HG03108 (cell line): ENCODE results near the gene TCTN2.

Source experiments
- ATAC-seq: cut with Tn5 transposase; IDR thresholded peaks from one replicate; pipeline ENCODE4 v1.9.1; 2021; ENCODE audit warnings: moderate library complexity; ENCODE audit not compliant: unreplicated experiment

TCTN2 gene

GRCh38 chr12:123683964-123684363, 13.1 kb downstream of the TCTN2 start:
- no peak for ATAC-seq

GRCh38 chr12:123686636-123687190, 15.8 kb downstream of the TCTN2 start:
- no peak for ATAC-seq

- no peak for ATAC-seq
Observed at GRCh38 chr12:123690191-123690840, 19.4 kb downstream of the TCTN2 start.

GRCh38 chr12:123696207-123696606, 25.3 kb downstream of the TCTN2 start:
- ATAC-seq = no peak

- ATAC-seq = no peak
Observed at GRCh38 chr12:123696646-123697045, 25.7 kb downstream of the TCTN2 start.

- ATAC-seq = no peak
Observed at GRCh38 chr12:123705935-123706334, 35.0 kb downstream of the TCTN2 start.

GRCh38 chr12:123707466-123707865, 36.6 kb downstream of the TCTN2 start:
- ATAC-seq = no peak

- no peak for ATAC-seq
Observed at GRCh38 chr12:123712780-123713319, 41.9 kb downstream of the TCTN2 start.

- ATAC-seq = no peak
Observed at GRCh38 chr12:123713398-123713797, 42.5 kb downstream of the TCTN2 start.

- ATAC-seq = no peak
Observed at GRCh38 chr12:123713823-123714585, 43.1 kb downstream of the TCTN2 start.

- no peak for ATAC-seq
Observed at GRCh38 chr12:123715195-123715594, 44.3 kb downstream of the TCTN2 start.

- no peak for ATAC-seq
Observed at GRCh38 chr12:123717350-123717749, 46.4 kb downstream of the TCTN2 start.

- no peak for ATAC-seq
Observed at GRCh38 chr12:123720141-123720814, 49.4 kb downstream of the TCTN2 start.

GRCh38 chr12:123721245-123721644, 50.3 kb downstream of the TCTN2 start:
- no peak for ATAC-seq

GRCh38 chr12:123723011-123723410, 52.1 kb downstream of the TCTN2 start:
- no peak for ATAC-seq

GRCh38 chr12:123723765-123724164, 52.9 kb downstream of the TCTN2 start:
- no peak for ATAC-seq

GRCh38 chr12:123726244-123726643, 55.3 kb downstream of the TCTN2 start:
- no peak for ATAC-seq

- ATAC-seq = no peak
Observed at GRCh38 chr12:123726962-123727361, 56.0 kb downstream of the TCTN2 start.

- no peak for ATAC-seq
Observed at GRCh38 chr12:123727878-123728277, 57.0 kb downstream of the TCTN2 start.

GRCh38 chr12:123731596-123731995, 60.7 kb downstream of the TCTN2 start:
- ATAC-seq = no peak

- ATAC-seq = no peak
Observed at GRCh38 chr12:123732251-123732650, 61.3 kb downstream of the TCTN2 start.
